ENCODE measurements around the gene TRIM61.
"Not testable (repeated sequence)": the region's sequence is repeated elsewhere in the genome, so short reads cannot be mapped to it uniquely, and the experiment has no call there.

TRIM61 gene

GRCh38 chr4:164956766-164957643, 20.5 kb downstream of the TRIM61 start:
- peak; percentile 75 for DNase-seq

GRCh38 chr4:164955107-164955805, 22.2 kb downstream of the TRIM61 start:
- no peak for DNase-seq

GRCh38 chr4:164952551-164952950, 24.9 kb downstream of the TRIM61 start:
- DNase-seq: no peak

GRCh38 chr4:164949448-164950143, 27.9 kb downstream of the TRIM61 start:
- no peak for DNase-seq

GRCh38 chr4:164948975-164949374, 28.5 kb downstream of the TRIM61 start:
- DNase-seq: no peak

GRCh38 chr4:164948006-164948405, 29.5 kb downstream of the TRIM61 start:
- not testable (repeated sequence) for DNase-seq

DNA sequence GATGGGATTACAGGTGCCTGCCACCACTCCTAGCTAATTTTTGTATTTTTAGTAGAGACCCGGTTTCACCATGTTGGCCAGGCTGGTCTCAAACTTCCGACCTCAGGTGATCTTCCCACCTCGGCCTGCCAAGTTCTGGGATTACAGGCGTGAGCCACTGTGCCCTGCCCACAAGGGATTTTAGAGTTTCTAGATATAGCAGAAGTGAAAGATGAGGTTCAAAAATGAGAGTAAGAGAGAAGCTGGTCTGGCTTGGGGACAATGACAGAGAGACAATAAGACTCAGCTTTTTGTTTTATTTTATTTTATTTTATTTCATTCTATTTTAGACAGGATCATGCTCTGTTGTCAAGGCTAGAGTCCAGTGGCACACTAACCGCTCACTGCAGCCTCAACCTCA, 30.6 kb downstream of the TRIM61 start:
- no peak for DNase-seq

GRCh38 chr4:164945146-164945545, 32.3 kb downstream of the TRIM61 start:
- DNase-seq: no peak

- DNase-seq: no peak
These were observed 34.3 kb downstream of the TRIM61 start for GRCh38 chr4:164943192-164943591.

- no peak for DNase-seq
These were observed 39.7 kb downstream of the TRIM61 start for GRCh38 chr4:164937576-164938270.

GRCh38 chr4:164935865-164936606, 41.4 kb downstream of the TRIM61 start:
- not testable (repeated sequence) for DNase-seq

DNA sequence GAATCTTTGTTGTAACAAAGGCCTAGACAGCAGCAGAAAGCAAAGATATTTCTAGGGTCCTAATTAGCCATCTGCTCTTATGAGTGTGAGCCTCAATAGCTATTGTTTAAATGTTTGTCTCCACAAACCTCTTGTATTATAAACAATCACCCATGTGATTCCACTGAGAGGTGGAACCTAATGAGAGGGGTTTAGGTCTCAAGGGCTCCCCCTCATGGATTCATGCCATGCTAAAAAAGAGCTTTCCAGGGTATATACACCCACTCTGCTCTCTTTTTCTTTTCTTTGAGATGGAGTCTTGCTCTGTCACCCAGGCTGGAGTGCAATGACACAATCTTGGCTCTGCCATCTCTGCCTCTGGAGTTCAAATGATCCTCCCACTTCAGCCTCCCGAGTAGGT, 42.1 kb downstream of the TRIM61 start:
- no peak for DNase-seq

DNA sequence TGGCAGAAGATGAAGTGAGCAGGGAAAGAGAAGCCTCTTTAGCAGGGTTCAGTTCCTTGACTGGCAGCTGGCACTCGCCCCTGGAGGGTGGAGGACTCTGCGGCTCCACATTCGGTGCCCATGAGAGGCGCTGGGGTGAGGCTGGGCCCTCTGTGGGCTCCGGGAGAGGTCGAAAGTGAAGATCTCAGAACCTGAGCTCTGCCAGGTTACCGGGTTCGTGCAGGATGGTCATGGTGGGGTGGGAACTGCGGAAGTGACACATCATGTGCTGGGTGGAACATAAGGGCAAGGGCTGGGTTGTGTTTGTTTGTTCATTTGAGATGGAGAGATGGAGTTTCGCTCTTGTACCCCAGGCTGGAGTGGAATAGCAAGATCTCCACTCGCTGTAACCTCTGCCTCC, 44.2 kb downstream of the TRIM61 start:
- DNase-seq: no peak

DNA sequence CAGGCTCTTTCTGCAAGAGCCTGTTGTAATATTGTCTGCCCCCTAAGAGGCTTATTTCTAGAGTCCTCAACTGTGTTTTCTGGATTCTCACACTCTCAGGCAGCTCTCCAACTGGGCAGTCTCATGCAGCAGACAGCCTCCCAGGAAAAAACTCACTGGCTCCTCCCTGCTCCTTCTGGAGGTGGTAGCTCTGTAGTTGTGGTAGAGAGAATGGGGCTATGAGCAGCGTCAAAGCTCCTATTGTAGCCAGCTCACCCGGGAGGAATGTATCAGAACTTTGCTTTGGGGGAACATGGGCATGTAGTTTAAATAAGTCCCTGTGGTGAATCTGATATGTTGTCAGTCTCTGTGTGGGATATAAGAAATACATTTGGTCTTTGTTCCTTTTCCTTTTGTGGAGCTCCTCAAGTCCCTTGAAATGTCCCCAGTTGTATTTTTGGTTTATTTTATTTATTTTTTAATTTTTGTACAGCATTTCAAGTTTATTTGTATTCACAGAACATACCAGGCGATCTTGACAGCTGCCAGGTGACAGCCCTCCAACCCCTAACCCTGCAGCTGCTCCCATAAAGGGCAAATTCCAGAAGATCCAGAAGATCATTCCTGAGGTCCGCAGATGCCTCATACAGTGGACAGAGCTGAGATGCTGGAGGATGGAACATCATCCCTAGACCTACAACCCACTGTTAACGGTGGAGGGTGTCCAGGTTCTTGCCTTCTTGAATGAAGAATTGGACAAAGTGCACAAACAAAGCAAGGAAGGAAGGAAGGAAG, 45.7 kb downstream of the TRIM61 start:
- DNase-seq: no peak

DNA sequence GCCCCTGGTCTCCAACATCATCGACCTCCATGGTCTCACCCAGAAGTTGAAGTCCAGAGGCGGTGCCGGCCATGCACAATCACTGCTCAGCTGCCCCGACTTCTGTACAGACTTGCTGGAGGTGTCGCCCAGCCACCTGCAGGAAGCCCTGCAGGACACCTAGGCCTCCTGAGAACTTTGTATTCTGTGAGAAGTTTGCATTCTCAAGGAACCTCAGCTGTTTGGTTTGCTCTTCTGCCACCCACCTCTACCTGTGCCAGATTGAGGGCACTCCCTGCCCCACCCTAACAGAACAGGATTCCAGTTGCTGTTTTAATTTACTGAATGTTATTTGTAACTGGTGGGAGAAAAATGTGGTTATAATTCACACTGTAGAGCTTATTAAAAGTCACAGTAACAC, 46.8 kb downstream of the TRIM61 start:
- DNase-seq: no peak

DNA sequence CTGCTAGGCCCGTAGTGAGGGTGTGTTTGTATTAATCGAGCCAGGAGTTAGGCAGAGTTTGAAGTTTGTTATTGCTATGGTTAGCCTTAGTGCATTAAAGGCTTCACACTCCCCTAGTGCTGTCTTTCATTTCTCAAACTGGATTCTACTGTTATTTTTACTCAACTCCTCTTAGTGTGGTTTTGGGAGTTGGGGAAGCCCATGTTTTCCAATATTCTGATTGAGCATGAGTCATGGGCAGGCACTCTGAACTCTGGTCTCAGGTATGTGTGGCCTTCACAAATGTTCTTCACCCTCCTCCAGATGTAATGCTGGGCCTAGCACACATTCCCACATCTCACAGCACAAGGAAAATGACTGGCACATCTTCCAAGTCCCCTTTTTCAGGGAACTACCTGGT, 50.4 kb downstream of the TRIM61 start:
- DNase-seq: not testable (repeated sequence)

DNA sequence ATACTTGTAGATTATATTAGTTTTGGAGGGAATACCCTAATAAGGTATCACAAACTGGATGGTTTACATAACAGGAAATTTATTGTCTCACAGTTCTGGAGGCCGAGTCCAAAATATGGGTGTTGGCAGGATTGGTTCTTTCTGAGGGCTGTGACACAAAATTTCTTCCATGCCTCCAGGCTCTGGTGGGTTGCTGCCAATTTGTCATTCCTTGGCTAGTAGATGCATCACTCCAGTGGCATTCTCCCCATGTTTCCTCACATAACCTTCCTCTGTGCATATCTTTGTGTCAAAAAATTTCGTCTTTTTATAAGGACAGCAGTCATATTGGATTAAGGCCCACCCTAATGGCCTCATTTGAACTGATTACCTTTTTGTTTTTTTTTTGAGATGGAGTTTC, 51.2 kb downstream of the TRIM61 start:
- no peak for DNase-seq

DNA sequence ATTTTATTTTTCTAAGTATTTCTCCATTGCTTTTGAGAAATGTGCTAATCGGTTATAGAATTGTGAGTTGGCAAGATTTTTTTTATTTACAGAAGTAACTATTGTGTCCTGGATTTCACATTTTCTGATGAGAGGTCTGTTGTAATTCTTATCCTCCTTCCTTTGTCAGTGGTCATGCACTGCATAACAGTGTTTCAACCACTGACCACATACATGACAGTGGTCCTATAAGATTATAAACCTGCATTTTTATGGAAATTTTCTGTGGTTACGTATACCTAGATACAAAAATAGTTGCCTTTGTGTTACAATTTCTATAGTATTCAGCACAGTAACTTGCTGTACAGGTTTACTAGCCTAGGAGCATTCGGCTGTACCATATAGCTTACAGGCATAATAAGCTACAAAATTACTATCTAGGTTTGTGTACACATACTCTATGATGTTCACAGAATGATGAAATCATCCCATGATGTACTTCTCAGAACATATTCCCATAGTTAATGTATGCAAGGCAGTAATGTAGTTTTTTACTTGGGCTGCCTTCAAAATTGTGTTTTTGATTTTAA, 52.7 kb downstream of the TRIM61 start:
- no peak for DNase-seq

DNA sequence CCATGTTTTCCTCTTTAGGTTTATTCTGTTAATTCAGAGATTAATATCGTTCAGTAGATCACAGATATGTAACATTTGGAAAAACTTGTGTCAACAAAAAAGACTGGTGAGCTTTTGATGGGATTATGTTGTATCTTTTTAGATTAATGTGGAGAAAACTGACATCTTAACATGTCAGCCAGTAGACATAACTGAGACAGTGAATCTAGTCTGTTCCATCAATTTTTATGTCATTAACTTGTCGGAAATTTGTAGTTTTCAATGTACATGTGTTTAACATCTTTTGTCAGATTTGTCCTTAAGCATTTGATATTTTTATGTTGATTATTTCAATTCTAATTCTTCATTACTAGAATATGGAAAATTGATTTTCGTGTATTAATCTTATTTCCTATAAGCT, 58.5 kb downstream of the TRIM61 start:
- DNase-seq: no peak
